ENCODE measurements around the gene OR5D16.
"Not testable (repeated sequence)": the region's sequence is repeated elsewhere in the genome, so short reads cannot be mapped to it uniquely, and the experiment has no call there.

OR5D16 gene
- long read RNA-seq, donor 1 = 0 reads
- long read RNA-seq, donor 2 = 0 reads
- long read RNA-seq, donor 3 = 0 reads
- long read RNA-seq, donor 4 = 0 reads
- long read RNA-seq, donor 5 = 0 reads
- long read RNA-seq, donor 6 = 0 reads
- long read RNA-seq, donor 7 = 0 reads
- long read RNA-seq, donor 8 = 0 reads

GRCh38 chr11:55838452-55838851, at the start of gene OR5D16:
Gene OR5D16 (plus strand): TSS chr11:55838752. CDS start chr11:55838752, 0 bp downstream.
- DNase-seq = no peak

- DNase-seq = no peak
These were observed 46.9 kb upstream of the OR5D16 start for GRCh38 chr11:55791606-55792005.

- DNase-seq = no peak
These were observed 45.2 kb upstream of the OR5D16 start for GRCh38 chr11:55793321-55793720.

GRCh38 chr11:55795256-55795655, 43.3 kb upstream of the OR5D16 start, which contains the start of gene OR5D14:
Gene OR5D14 (plus strand): TSS chr11:55795556. CDS start chr11:55795556, 0 bp downstream.
- DNase-seq = no peak

- DNase-seq = no peak
These were observed 32.3 kb upstream of the OR5D16 start for GRCh38 chr11:55806248-55806647.

DNA sequence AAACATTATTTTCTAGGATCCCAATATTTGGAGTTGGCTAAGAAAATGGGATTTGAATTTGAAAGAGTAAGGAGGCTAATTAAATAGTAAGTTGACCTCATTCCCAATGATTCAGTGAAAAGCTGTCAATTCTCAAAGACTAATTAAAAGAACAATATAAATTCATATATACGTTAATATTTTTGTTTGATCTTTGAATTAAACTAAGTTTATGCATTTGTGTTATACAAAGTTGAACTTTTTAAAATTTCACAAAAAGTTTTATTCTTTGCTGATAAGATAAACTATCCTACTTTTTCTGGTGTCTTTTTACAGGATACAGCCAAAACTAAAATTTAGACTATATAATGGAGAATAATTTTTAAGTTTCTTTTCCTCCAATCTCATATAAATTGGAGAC, 27.5 kb upstream of the OR5D16 start, which contains the start of gene OR5L1:
TSS of gene OR5L1 (plus strand) at position 301 of the 400 bp plus-strand sequence. CDS start 100 bp downstream, outside the sequence.
- DNase-seq = no peak

- DNase-seq = no peak
These were observed 19.2 kb upstream of the OR5D16 start, which contains the start of gene OR5D18 for GRCh38 chr11:55819330-55819729. Gene OR5D18 (plus strand): TSS chr11:55819630. CDS start chr11:55819630, 0 bp downstream.

DNA sequence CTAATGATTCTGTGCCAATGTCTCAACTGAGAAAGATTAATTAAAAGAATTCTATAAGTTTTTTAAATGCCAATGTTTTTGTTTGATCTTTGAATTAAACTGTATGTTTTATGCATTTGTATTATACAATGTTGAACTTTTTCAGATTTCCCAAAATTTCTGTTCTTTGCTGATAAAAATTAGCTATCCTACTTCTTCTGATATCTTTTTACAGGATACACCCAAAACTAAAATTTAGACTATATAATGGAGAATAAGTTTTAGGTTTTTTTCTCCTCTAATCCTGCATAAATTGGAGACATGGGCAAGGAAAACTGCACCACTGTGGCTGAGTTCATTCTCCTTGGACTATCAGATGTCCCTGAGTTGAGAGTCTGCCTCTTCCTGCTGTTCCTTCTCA, 11.6 kb upstream of the OR5D16 start, which contains the start of gene OR5L2:
TSS of gene OR5L2 (plus strand) at position 301 of the 400 bp plus-strand sequence. CDS start at position 301, 0 bp downstream.
- DNase-seq = no peak

GRCh38 chr11:55847453-55847852, 8.9 kb downstream of the OR5D16 start:
- no peak for DNase-seq

DNA sequence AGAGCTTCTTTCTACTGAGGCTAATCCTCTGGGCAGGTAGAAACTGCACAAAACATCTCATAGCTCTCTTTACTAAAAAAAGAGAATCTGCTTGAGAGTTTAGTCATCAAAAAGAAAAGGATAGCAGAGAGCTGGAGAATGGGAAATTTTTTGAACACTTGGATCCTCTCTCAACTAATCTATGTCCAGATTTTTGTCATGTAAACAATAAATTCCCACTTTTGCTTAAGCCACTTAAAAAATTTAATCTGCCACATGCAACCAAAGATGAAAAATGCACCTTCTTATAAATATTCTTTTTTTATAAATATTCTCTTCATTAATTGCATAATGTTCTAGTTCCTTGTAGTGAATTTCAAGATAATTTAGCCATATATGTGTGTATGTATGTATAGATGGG, 10.5 kb downstream of the OR5D16 start:
- no peak for DNase-seq

- no peak for DNase-seq
These were observed 13.6 kb downstream of the OR5D16 start for GRCh38 chr11:55852141-55852540.

DNA sequence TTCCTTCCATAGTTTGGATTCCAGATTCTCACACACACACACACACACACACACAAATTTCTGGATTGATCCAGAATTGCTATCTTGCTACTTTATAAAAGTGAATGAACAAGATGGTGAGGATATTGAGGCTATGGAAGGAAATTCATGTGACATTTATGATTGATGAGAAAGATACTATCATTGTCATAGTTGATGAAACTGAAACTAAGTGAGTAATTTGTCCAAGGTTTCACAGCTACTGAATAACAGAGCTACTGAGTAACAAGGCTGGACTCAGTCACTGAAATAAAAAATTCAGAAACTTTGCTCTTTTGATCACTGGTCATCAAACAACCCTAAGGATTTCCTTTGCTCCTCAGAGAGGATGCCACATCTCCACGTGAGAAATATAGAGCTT, 16.2 kb downstream of the OR5D16 start:
- DNase-seq = no peak

DNA sequence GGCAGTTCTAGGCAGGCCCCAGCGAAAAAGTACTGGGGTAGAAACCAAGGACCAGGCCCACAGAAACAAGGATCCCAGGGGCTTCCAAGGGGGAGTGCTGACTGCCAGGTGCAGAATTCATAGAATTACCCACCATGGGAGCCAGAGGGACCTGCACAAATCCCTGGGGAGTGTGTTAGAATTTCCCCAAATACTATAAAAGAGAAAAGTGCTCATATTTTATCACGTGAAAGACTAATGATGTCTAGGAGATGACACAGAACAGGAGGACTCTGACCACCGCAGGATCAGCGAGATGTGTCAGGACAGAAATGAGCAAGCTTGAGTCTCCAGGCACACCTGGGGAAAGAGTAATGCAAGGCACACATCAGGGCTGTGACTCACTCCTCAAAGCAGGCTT, 28.8 kb downstream of the OR5D16 start:
- not testable (repeated sequence) for DNase-seq

- DNase-seq = not testable (repeated sequence)
These were observed 34.2 kb downstream of the OR5D16 start for GRCh38 chr11:55872731-55873130.

DNA sequence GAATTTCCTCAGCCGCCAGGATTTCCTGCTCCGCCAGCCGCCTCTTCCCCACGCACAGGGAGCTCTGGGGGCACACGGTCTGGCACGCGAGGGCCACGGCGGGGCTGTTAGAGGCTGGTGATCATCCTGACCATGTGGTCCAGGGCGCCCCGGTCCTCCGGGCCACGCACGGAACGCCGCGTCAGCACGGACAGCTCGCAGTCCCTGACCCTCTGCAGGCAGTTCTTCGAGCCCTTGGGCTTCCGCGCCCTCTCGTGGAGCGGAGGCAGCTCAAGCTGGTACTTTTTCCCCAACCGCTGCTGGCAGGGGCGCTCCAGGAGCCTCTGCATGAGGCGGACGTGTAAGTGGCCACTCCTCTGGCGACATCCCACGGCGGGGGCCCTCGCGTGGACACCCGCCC, 34.6 kb downstream of the OR5D16 start:
- not testable (repeated sequence) for DNase-seq

GRCh38 chr11:55882997-55883396, 44.4 kb downstream of the OR5D16 start, which contains the start of gene TRIM51:
Gene TRIM51 (plus strand): TSS chr11:55883297. CDS start chr11:55885429, 2,132 bp downstream.
- DNase-seq = not testable (repeated sequence)

DNA sequence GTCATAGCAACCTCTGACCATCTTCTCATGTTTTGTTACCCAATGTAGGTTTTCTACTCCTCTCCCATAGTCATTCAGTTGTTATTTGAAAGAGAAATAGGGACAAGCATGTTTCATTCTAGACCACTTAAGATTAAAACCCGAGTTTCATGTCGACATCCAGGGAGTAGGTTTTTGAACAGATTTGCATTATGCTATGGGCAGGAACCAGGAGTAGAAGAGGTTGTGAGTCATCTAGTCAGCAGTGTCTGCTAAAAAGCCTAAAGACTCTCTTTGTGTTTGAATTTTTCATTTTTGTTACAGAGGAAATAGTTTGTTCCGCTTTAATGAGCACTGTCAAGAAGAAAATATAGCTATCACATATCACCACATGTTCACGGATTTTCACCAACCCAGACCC, 46.4 kb downstream of the OR5D16 start:
- DNase-seq = not testable (repeated sequence)

DNA sequence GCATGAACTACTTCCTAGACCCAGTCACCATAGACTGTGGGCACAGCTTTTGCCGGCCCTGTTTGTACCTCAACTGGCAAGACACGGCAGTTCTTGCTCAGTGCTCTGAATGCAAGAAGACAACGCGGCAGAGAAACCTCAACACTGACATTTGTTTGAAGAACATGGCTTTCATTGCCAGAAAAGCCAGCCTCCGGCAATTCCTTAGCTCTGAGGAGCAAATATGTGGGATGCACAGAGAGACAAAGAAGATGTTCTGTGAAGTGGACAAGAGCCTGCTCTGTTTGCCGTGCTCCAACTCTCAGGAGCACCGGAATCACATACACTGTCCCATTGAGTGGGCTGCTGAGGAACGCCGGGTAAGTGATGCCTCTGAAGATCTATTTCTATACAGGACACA, 46.9 kb downstream of the OR5D16 start:
- DNase-seq = not testable (repeated sequence)

Measured in right kidney (tissue), 9 donors.